Astrocyte of the cerebellum (primary cell): ENCODE results near the gene CFHR2.
"Not testable (repeated sequence)": the region's sequence is repeated elsewhere in the genome, so short reads cannot be mapped to it uniquely, and the experiment has no call there.

ENCODE experiments used
- DNase-seq: peaks from one replicate; pipeline ENCODE4 v3.0.0-alpha.2; 2011; ENCODE audit warnings: low read depth
- H3K4me3 ChIP-seq: 2 replicates; pipeline ENCODE4 v1.5.1; 2011; ENCODE audit warnings: mild to moderate bottlenecking, low read depth, low read length, moderate library complexity
- CTCF ChIP-seq: IDR thresholded peaks from 2 replicates; pipeline ENCODE4 v1.5.1; 2012; ENCODE audit warnings: low read length, low read depth, moderate library complexity, mild to moderate bottlenecking; ENCODE audit errors: missing control alignments
- in situ Hi-C: cut with HindIII; loops from 2 replicates; pipeline ENCODE4 v1.10.0; 2017; ENCODE audit warnings: low sequenced_read_pairs

Gene CFHR2

GRCh38 chr1:196943568-196943967 lies at the start of gene CFHR2:
TSS of gene CFHR2 (plus strand) at chr1:196943738. CDS start at chr1:196943881, 143 bp downstream.
- H3K4me3 ChIP-seq, in situ Hi-C loops, DNase-seq: not testable (repeated sequence)

GRCh38 chr1:196896355-196896754 lies 47.2 kb upstream of the CFHR2 start:
- TF ChIP-seq CTCF: no peak
- in situ Hi-C loops: no loop called here
- no peak overlapping the region for H3K4me3 ChIP-seq
- no peak for DNase-seq

DNA sequence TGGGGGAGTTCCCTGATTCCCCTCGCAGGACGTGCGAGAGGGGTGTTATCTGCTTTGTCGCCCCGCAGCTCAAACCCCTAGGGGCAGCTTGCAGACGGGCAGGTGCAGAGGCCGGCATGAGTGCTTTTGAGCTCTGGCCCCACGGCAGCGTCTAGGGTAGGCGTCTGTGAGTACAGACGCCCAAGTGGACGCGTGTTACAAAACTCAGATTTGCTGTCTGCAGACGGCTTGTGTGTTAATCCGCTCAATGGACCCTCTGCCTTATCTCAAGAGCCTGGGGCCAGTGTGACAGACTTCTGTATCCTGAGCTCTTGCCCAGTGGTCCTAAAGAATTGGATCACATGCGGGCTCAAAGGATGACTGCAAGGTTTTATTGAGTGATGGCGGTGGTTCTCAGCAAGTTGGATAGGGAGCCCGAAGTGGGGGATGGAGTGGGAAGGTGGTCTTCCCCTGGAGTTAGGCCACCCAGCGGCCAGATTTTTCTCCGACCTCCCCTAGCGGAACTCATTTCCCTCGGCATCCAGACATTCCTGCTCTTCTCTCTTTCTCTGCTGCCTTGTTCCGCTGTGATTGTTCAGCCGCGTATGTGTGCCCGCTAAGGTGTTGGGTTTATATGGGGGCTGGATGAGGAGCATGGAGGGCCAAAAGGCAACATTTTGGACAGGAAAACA lies 46.2 kb upstream of the CFHR2 start:
- TF ChIP-seq CTCF: no peak
- H3K4me3 ChIP-seq: peak overlapping the region; percentile 26

DNA sequence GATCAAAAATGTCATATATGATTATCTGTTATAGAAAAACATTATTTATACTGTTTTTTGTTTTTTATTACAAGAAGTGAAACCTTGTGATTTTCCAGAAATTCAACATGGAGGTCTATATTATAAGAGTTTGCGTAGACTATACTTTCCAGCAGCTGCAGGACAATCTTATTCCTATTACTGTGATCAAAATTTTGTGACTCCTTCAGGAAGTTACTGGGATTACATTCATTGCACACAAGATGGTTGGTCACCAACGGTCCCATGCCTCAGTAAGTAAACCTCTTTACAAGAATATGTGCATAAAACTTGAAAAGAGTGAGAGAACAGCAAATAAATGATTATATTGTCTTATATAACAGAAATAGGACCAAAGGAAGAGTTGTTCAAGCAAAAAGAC lies 41.2 kb upstream of the CFHR2 start:
- no peak overlapping the region for H3K4me3 ChIP-seq
- TF ChIP-seq CTCF: no peak
- DNase-seq: no peak
- in situ Hi-C loops: no loop called here

More for the DNA sequence above, 46.2 kb upstream of the CFHR2 start:
- in situ Hi-C loops: no loop called here
- DNase-seq: no peak

DNA sequence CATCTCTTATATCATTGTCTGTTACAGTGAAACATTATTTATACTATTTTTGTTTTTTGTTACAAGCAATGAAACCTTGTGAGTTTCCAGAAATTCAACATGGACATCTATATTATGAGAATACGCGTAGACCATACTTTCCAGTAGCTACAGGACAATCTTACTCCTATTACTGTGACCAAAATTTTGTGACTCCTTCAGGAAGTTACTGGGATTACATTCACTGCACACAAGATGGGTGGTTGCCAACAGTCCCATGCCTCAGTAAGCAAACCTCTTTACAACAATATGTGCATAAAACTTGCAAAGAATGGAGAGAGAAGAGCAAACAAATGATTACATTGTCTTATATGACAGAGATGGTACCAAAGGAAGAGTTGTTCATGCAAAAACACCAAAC lies 33.3 kb upstream of the CFHR2 start:
- DNase-seq: no peak
- in situ Hi-C loops: no loop called here
- no peak for TF ChIP-seq CTCF
- H3K4me3 ChIP-seq: no peak overlapping the region

- in situ Hi-C loops, H3K4me3 ChIP-seq, DNase-seq: not testable (repeated sequence)
These were observed 31.3 kb upstream of the CFHR2 start for GRCh38 chr1:196912283-196912682.

DNA sequence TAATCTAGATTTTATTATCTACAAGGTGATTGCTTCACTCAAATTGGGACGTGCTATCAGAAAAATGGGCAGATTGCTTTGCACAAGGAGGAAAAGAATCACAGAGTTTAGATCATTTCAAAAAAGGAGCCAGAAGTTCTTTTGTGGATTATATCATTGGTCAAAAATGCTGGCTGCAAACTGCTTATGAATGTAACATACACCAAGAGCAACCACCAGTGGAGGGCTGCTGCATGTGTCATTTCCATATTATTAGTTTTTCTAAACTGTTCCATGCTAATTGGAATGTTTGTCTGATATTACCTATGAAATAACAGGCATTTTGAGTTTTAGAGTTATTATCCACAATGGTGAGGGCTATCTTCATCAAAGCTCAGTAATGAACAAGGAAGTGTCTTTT lies 16.7 kb upstream of the CFHR2 start:
- H3K4me3 ChIP-seq, in situ Hi-C loops, DNase-seq: not testable (repeated sequence)

- DNase-seq, H3K4me3 ChIP-seq, in situ Hi-C loops: not testable (repeated sequence)
These were observed 10.7 kb upstream of the CFHR2 start for GRCh38 chr1:196932853-196933252.
